H1 (cell line): ENCODE data around the gene BPIFB4. TPM values are rescaled to one million over a fixed set of nuclear protein-coding genes. Genes with fewer than 3 reads are reported as not detected.

Experiments
- CTCF ChIA-PET: fragments of 300-600 bp; sonication (Branson Sonifier 250); formaldehyde crosslinking; loops from one replicate; lab custom pipeline; 2021; ENCODE audit not compliant: partially characterized antibody; lab: Charles Lee
- POLR2A ChIA-PET: fragments of 300-600 bp; sonication (Branson Sonifier 250); formaldehyde crosslinking; loops from one replicate; lab custom pipeline; 2021; ENCODE audit warnings: inconsistent platforms; ENCODE audit not compliant: partially characterized antibody; lab: Charles Lee
- DNase-seq, 2 experiments: peaks; one replicate each; pipeline versions ENCODE4 v3.0.0 to v3.0.0-alpha.2; 2010 to 2022; ENCODE audit warnings: low spot score in 2 of 2, low read depth in 1 of 2, mixed read lengths in 1 of 2
- FAIRE-seq: peaks from 2 replicates; lab custom pipeline; 2011; peaks lifted over from hg19 to GRCh38; lab: Jason Lieb, UNC
- H2AFZ ChIP-seq: 2 replicates; pipeline ENCODE4 v1.8.1; 2012; ENCODE audit warnings: low read length, inconsistent platforms
- H2AK5ac ChIP-seq: 2 replicates; pipeline ENCODE4 v1.6.1; 2013; ENCODE audit warnings: low read depth, low read length
- H2BK120ac ChIP-seq: replicated peaks from 2 replicates; pipeline ENCODE3; 2013; ENCODE audit warnings: low read depth, low read length, inconsistent platforms
- H2BK12ac ChIP-seq: 2 replicates; pipeline ENCODE4 v1.6.1; 2013; ENCODE audit warnings: low read depth, low read length
- H2BK15ac ChIP-seq: 2 replicates; pipeline ENCODE4 v1.6.1; 2013; ENCODE audit warnings: low read length
- H2BK20ac ChIP-seq: 2 replicates; pipeline ENCODE4 v1.6.1; 2013; ENCODE audit warnings: low read length
- H2BK5ac ChIP-seq: 2 replicates; pipeline ENCODE4 v1.6.1; 2013; ENCODE audit warnings: low read depth, low read length
- H3K14ac ChIP-seq: 2 replicates; pipeline ENCODE4 v1.6.1; 2013; ENCODE audit warnings: inconsistent platforms; ENCODE audit not compliant: insufficient read length
- H3K18ac ChIP-seq: 2 replicates; pipeline ENCODE4 v1.6.1; 2013; ENCODE audit warnings: low read length; ENCODE audit errors: extremely low read depth
- H3K23ac ChIP-seq: 2 replicates; pipeline ENCODE4 v1.6.1; 2013; ENCODE audit warnings: inconsistent platforms; ENCODE audit not compliant: insufficient read length
- H3K23me2 ChIP-seq: 2 replicates; pipeline ENCODE4 v1.6.1; 2013; ENCODE audit warnings: low read depth, low read length
- H3K27ac ChIP-seq: 2 replicates; pipeline ENCODE4 v1.6.1; 2011; ENCODE audit warnings: low read depth, low read length, inconsistent platforms
- H3K27me3 ChIP-seq, 4 experiments: replicated peaks in 1 of 4; 1 replicate in 1 of 4; 2 replicates in 3 of 4; pipeline versions ENCODE4 v1.6.1 to v1.8.1; 2011 to 2013; ENCODE audit warnings: low read length in 3 of 4, mild to moderate bottlenecking in 3 of 4, inconsistent platforms in 2 of 4, mixed read lengths in 2 of 4, moderate library complexity in 1 of 4; ENCODE audit not compliant: control insufficient read depth in 3 of 4, insufficient read depth in 3 of 4; ENCODE audit errors: extremely low read depth in 1 of 4
- H3K36me3 ChIP-seq, 4 experiments: 2 replicates each; pipeline versions ENCODE4 v1.6.1 to v1.8.1; 2011 to 2013; ENCODE audit warnings: mild to moderate bottlenecking in 4 of 4, low read length in 3 of 4, moderate library complexity in 2 of 4, control low read depth in 1 of 4, inconsistent platforms in 1 of 4; ENCODE audit not compliant: insufficient read depth in 4 of 4, control insufficient read depth in 2 of 4
- H3K4ac ChIP-seq: replicated peaks from 2 replicates; pipeline ENCODE3; 2013; ENCODE audit warnings: low read length, low read depth, mixed read lengths, inconsistent platforms; ENCODE audit not compliant: insufficient read length
- H3K4me1 ChIP-seq, 4 experiments: replicated peaks in 1 of 4; 1 replicate in 1 of 4; 2 replicates in 3 of 4; pipeline versions ENCODE4 v1.6.1 to v1.8.1; 2011 to 2013; ENCODE audit warnings: low read length in 3 of 4, inconsistent platforms in 2 of 4, mixed read lengths in 1 of 4; ENCODE audit not compliant: insufficient read depth in 4 of 4, control insufficient read depth in 3 of 4
- H3K4me2 ChIP-seq, 2 experiments: 2 replicates each; pipeline versions ENCODE4 v1.6.1 to v1.8.1; 2011 to 2013; ENCODE audit warnings: low read depth in 2 of 2, low read length in 2 of 2, control low read depth in 1 of 2, inconsistent platforms in 1 of 2, mild to moderate bottlenecking in 1 of 2; ENCODE audit not compliant: insufficient read depth in 1 of 2
- H3K4me3 ChIP-seq, 4 experiments: fragments of 200-600, 300-600 bp in 1 of 4; sonication (generic), shearing (Covaris generic), sonication (Bioruptor Twin) in 1 of 4; 2 replicates each; pipeline versions ENCODE4 v1.5.1 to v1.8.1; 2011 to 2016; ENCODE audit warnings: low read length in 4 of 4, low read depth in 3 of 4, control low read depth in 2 of 4, inconsistent platforms in 2 of 4, mild to moderate bottlenecking in 2 of 4, mixed read lengths in 1 of 4, moderate library complexity in 1 of 4; ENCODE audit not compliant: insufficient read depth in 2 of 4; ENCODE audit errors: extremely low read depth in 1 of 4
- H3K56ac ChIP-seq: replicated peaks from 2 replicates; pipeline ENCODE3; 2013; ENCODE audit warnings: low read depth, mild to moderate bottlenecking, mixed read lengths, low read length, inconsistent platforms; ENCODE audit not compliant: insufficient read length
- H3K79me1 ChIP-seq: 2 replicates; pipeline ENCODE4 v1.6.1; 2013; ENCODE audit warnings: low read depth, low read length, control low read depth
- H3K79me2 ChIP-seq, 2 experiments: 2 replicates each; pipeline versions ENCODE4 v1.6.1 to v1.8.1; 2012 to 2013; ENCODE audit warnings: low read length in 2 of 2, mild to moderate bottlenecking in 2 of 2, inconsistent platforms in 1 of 2; ENCODE audit not compliant: insufficient read depth in 2 of 2, control insufficient read depth in 1 of 2
- H3K9ac ChIP-seq, 4 experiments: replicated peaks in 1 of 4; 1 replicate in 1 of 4; 2 replicates in 3 of 4; pipeline versions ENCODE4 v1.6.1 to v1.8.1; 2011 to 2013; ENCODE audit warnings: low read depth in 3 of 4, low read length in 3 of 4, control low read depth in 2 of 4, mild to moderate bottlenecking in 2 of 4, moderate library complexity in 2 of 4, inconsistent platforms in 1 of 4; ENCODE audit errors: extremely low read depth in 1 of 4
- H3K9me3 ChIP-seq, 2 experiments: 2 replicates each; pipeline versions ENCODE4 v1.6.1 to v1.8.1; 2012 to 2013; ENCODE audit warnings: mild to moderate bottlenecking in 2 of 2, moderate library complexity in 2 of 2, control low read depth in 1 of 2, inconsistent platforms in 1 of 2, low read depth in 1 of 2, low read length in 1 of 2, mixed read lengths in 1 of 2; ENCODE audit not compliant: insufficient read depth in 2 of 2
- H4K20me1 ChIP-seq, 2 experiments: replicated peaks in 1 of 2; 2 replicates each; pipeline versions ENCODE3 to v1.8.1; 2011 to 2013; ENCODE audit warnings: inconsistent platforms in 2 of 2, low read length in 2 of 2, mild to moderate bottlenecking in 1 of 2; ENCODE audit not compliant: insufficient read depth in 2 of 2, control insufficient read depth in 1 of 2
- H4K5ac ChIP-seq: 2 replicates; pipeline ENCODE4 v1.6.1; 2013; ENCODE audit warnings: low read length, low read depth, mixed read lengths, inconsistent platforms; ENCODE audit not compliant: insufficient read length
- H4K8ac ChIP-seq: 2 replicates; pipeline ENCODE4 v1.8.0; 2013; ENCODE audit warnings: mild to moderate bottlenecking, moderate library complexity, low read length, inconsistent platforms; ENCODE audit not compliant: insufficient read depth; ENCODE audit errors: extremely low read depth
- H4K91ac ChIP-seq: replicated peaks from 2 replicates; pipeline ENCODE3; 2013; ENCODE audit warnings: low read length, mixed read lengths, inconsistent platforms; ENCODE audit not compliant: insufficient read length
- GABPA ChIP-seq: IDR thresholded peaks from 2 replicates; pipeline ENCODE4 v1.6.1; 2011; ENCODE audit warnings: mild to moderate bottlenecking, low read length, moderate library complexity, borderline replicate concordance; ENCODE audit not compliant: insufficient read depth
- SRF ChIP-seq: IDR thresholded peaks from 2 replicates; pipeline ENCODE4 v1.6.1; 2011; ENCODE audit warnings: mild to moderate bottlenecking, low read depth, low read length, moderate library complexity
- WGBS, 2 experiments: shearing (Covaris generic) in 1 of 2; methylation state at CpG; one replicate each; pipeline versions ENCODE4 v1.1.6 to v1.1.7; 2013 to 2015; ENCODE audit warnings: low lambda C conversion rate in 2 of 2, mixed read lengths in 2 of 2, inconsistent platforms in 1 of 2, low coverage in 1 of 2, missing lambda C conversion rate in 1 of 2; ENCODE audit not compliant: insufficient replicate concordance in 2 of 2, insufficient coverage in 1 of 2, insufficient read length in 1 of 2; ENCODE audit errors: extremely low coverage in 1 of 2, missing lambda C conversion rate in 1 of 2; 5-methylcytosine and 5-hydroxymethylcytosine counted together
- polyA plus RNA-seq, 7 experiments: library from polyadenylated mRNA; depleted of rRNA in 3 of 7; stranded (reverse) in 5 of 7; unstranded in 2 of 7; fragments of >200 nt in 5 of 7; fragments of 200-250 nt in 2 of 7; gene quantifications; 1 replicate in 5 of 7; 2 replicates in 1 of 7; 4 replicates in 1 of 7; pipeline versions ENCODE4 v1.2.1 to v1.2.3, GENCODE V29; 2011 to 2013; ENCODE audit warnings: missing spikeins in 2 of 7, mixed read lengths in 2 of 7
- total RNA-seq: library from RNA; stranded (reverse); fragmentation: NEBNext Ultra II Directional; extraction: Animal tissue kit (Norgen Biotek cat#: 25700); gene quantifications from 2 replicates; pipeline ENCODE4 v1.2.1, GENCODE V29; 2021

Gene BPIFB4
- total and polyA plus RNA-seq, 2 of the 8 experiments (the other 6 are each of a cell fraction or from before 2014, with no cell fraction given), result not detected

GRCh38 chr20:33064572-33065287 lies 14.7 kb upstream of the BPIFB4 start:
- Histone ChIP-seq H3K4ac (no peak overlapping the region), H3K4me1 (no peaks in the 10 kb centered on the region), H3K23ac (no peak overlapping the region), H3K27ac (no peak overlapping the region), H4K8ac (no peak overlapping the region; the same call in 1 of the 2 replicates), H2BK5ac (no peak overlapping the region), H2BK120ac (no peak overlapping the region), H3K27me3 (no peaks in the 10 kb centered on the region), H2AK5ac (no peak overlapping the region), H3K4me3 (no peak overlapping the region), H3K4me2 (no peak overlapping the region), H3K9me3 (no peaks in the 10 kb centered on the region), H3K36me3 (no peaks in the 10 kb centered on the region), H3K23me2 (no peaks in the 10 kb centered on the region), H3K79me1 (no peaks in the 10 kb centered on the region), H3K18ac (no peak overlapping the region), H3K56ac (no peak overlapping the region), H2BK12ac (no peak overlapping the region), H3K9ac (no peak overlapping the region), H3K14ac (no peak overlapping the region), H2BK20ac (no peak overlapping the region), H4K20me1 (no peaks in the 10 kb centered on the region), H2AFZ (no peak overlapping the region), H3K79me2 (no peaks in the 10 kb centered on the region), H4K91ac (no peak overlapping the region), H4K5ac (no peak overlapping the region), H2BK15ac (no peak overlapping the region)
- DNase-seq (no peak), FAIRE-seq (no peak)
- POLR2A ChIA-PET, result no interaction called here
- CTCF ChIA-PET, result no interaction called here
- 93% methylated on average over 11 of the region's 11 CpGs; no CpG with 5 or more reads in 1 of the 2 experiments for WGBS, 2 experiments
- TF ChIP-seq GABPA, result no peak
- TF ChIP-seq SRF, result no peak
